Activated T-cell treated with anti-CD3 and anti-CD28 coated beads, Interleukin-2, amount 50 U/mL, for 48 hours (primary cell): ENCODE measurements around the gene RHOJ.

Experiments used
- DNase-seq, 2 experiments: peaks; one replicate each; pipeline ENCODE4 v3.0.0-alpha.2; 2020

Gene RHOJ

GRCh38 chr14:63209160-63209559 is 4.9 kb downstream of the RHOJ start:
- DNase-seq = no peak

GRCh38 chr14:63210812-63211211 is 6.6 kb downstream of the RHOJ start:
- DNase-seq = no peak

- DNase-seq = no peak
Observed at GRCh38 chr14:63212209-63212608, 8.0 kb downstream of the RHOJ start.

- no peak for DNase-seq
Observed at GRCh38 chr14:63212776-63213500, 8.7 kb downstream of the RHOJ start.

- DNase-seq = no peak
Observed at GRCh38 chr14:63214417-63215196, 10.4 kb downstream of the RHOJ start.

GRCh38 chr14:63220526-63220925 is 16.3 kb downstream of the RHOJ start:
- no peak for DNase-seq

- no peak for DNase-seq
Observed at GRCh38 chr14:63223596-63223995, 19.4 kb downstream of the RHOJ start.

- DNase-seq = no peak
Observed at GRCh38 chr14:63224196-63224595, 20.0 kb downstream of the RHOJ start.

GRCh38 chr14:63228217-63228616 is 24.0 kb downstream of the RHOJ start:
- no peak for DNase-seq

- no peak for DNase-seq
Observed at GRCh38 chr14:63229330-63230059, 25.3 kb downstream of the RHOJ start.

GRCh38 chr14:63231766-63232165 is 27.5 kb downstream of the RHOJ start:
- DNase-seq = no peak

- DNase-seq = no peak
Observed at GRCh38 chr14:63237791-63238190, 33.5 kb downstream of the RHOJ start.

GRCh38 chr14:63240221-63240620 is 36.0 kb downstream of the RHOJ start:
- no peak for DNase-seq

- no peak for DNase-seq
Observed at GRCh38 chr14:63241096-63241495, 36.9 kb downstream of the RHOJ start.

- no peak for DNase-seq
Observed at GRCh38 chr14:63243646-63244045, 39.4 kb downstream of the RHOJ start.

GRCh38 chr14:63245893-63246292 is 41.6 kb downstream of the RHOJ start:
- DNase-seq = no peak

- no peak for DNase-seq
Observed at GRCh38 chr14:63248211-63248610, 44.0 kb downstream of the RHOJ start.

GRCh38 chr14:63249092-63249491 is 44.8 kb downstream of the RHOJ start:
- DNase-seq = no peak

- DNase-seq = no peak
Observed at GRCh38 chr14:63257299-63257698, 53.1 kb downstream of the RHOJ start.

GRCh38 chr14:63262446-63262845 is 58.2 kb downstream of the RHOJ start:
- no peak for DNase-seq

- no peak for DNase-seq
Observed at GRCh38 chr14:63266106-63266505, 61.9 kb downstream of the RHOJ start.

GRCh38 chr14:63267171-63267570 is 62.9 kb downstream of the RHOJ start:
- no peak for DNase-seq

- DNase-seq = no peak
Observed at GRCh38 chr14:63268771-63269170, 64.5 kb downstream of the RHOJ start.
